ENCODE results near the gene XRCC2.
"Not testable (repeated sequence)": the region's sequence is repeated elsewhere in the genome, so short reads cannot be mapped to it uniquely, and the experiment has no call there.

XRCC2 gene

DNA sequence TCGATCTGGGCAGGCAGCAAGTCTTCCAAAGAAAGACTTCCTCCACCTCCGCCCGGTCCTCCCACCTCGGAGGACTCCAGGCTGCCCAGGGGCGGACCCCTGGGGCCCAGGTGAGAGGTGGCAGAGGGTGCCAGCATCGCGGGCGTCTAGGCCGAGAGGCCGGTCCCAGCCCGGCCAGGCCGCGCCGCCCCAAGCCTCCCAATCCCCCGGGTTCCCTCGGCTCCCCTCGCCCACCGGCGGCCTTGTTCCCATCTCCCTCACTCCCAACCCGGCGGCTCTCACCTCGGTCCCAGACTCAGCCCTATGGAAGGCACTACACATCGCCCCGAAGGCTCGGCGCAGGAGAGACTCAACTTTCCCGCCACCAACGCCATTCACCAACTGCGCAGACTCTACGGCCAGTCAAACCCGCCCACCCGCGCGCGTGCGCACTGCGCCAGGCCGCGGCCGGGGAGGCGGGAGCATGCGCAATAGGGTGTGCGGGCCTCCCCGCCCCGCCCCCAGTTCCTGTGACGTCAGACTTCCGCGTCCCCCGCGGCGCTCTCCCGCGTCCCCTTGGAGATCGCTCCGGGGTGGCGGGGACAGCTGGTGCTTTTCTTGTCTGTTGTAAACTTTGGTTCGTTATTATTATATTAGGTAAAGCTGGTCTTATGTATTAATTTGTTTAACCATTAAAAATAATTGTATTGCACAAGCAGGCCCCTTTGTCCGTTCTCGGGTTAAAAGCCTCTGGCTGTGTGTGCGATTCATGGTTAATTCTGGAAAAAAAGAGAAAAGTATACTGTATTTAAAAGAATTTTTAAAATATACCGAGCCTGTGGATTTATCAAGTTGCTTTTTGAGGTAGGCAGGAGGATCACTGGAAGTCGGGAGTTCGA lies at the start of gene XRCC2:
XRCC2 (minus strand) TSS at position 383 of the 878 bp plus-strand sequence; CDS start at position 321, 62 bp downstream.
- DNase-seq, result peak; percentile 95

DNA sequence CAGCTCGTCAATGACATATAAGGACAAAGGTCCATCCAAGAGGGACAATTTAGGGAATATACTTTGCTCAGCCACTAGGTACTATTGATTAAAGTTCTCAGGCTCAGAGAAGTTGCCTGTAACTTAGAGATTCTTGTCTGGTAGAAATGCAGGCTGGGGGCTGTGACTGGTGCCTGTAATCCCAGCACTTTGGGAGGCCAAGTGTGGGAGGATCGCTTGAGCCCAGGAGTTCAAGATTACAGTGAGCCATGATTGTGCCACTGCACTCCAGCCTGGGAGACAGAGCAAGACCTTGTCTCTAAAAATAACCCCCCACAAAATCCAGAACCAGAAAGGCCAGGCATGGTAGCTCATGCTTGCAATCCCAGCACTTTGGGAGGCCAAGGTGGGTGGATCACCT lies 47.4 kb upstream of the XRCC2 start:
- no peak for DNase-seq

- DNase-seq, result not testable (repeated sequence)
Measured at GRCh38 chr7:152712412-152713042, 36.6 kb upstream of the XRCC2 start.

- no peak for DNase-seq
Measured at GRCh38 chr7:152711444-152711944, 35.6 kb upstream of the XRCC2 start.

DNA sequence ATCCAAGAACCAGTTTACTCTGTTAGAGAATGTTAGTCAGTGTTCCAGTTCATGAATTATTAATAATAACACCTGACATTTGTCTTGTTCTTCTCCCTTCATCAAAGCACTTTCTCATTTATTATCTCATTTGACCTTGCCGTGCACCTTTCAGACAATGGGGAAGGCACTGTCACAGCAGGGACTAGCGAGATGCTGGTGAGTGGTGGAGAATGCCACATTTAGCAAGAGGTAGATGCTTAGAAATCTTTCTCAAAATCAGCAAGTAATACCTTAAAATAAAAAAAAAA lies 34.2 kb upstream of the XRCC2 start:
- no peak for DNase-seq

DNA sequence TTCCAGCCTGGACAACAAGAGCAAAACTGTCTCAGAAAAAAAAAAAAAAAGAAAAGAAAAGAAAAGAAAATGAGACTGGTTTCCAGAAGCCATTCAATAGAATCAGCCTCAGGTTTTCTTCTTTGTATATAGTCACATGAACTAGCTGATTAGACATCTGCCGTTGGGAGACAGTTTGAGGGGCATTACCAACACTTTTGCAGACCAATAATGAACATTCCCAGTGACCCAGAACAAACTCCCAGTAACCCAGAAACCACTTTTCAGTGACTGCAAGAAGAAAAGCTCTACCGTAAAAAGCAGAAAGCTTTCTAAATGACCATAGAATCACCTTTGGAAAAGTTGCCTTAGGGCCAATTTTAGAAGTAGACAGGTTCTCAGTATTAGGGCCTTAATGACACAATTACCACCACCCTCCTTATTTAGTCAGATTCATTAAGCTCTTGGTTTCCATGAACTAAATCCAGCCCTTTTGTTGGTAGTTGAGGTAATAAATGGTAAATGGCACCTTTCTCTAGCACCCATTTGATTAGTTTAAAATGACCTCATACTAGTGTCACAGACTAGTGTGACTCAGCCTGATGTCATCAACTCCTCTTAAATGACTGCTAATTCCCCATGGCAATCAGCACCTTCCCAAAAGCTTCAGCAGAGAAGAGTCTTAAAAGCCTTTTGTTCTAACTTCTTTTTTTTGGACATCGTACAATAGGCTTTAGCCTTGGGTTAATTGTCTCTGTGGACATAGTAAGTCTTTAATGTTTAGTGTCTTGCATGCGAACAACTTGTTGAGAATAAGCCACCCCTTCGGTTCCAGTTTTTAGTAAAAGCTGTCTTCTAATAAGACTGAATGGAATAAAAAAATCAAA lies 33.6 kb upstream of the XRCC2 start:
- no peak for DNase-seq

DNA sequence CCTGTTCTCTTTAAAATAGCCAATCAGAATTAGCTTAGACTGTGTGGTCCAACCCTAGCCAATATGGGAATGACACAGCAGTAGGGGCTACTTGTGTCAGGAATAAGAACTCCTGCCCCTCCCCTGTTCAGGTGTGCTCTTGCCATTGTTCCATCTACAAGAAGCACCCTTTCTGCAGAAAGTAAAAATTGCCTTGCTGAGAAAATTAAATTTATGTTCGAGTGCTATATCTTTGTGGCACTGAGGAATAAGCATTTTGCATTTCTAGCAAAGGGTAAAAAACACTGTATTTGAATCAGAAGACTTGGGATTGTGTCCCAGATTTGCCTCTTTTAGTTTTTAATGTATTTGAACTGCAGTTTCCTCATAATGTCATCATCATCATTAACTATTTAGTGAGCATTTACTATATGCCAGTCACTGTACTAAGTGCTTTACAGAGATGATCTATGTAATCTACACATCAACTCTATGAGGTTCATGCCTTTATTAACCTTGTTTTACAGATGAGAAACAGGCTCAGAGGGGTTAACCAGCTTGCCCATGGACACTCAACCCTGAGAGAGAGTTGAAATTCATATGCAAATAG lies 28.9 kb upstream of the XRCC2 start:
- DNase-seq, result no peak

DNA sequence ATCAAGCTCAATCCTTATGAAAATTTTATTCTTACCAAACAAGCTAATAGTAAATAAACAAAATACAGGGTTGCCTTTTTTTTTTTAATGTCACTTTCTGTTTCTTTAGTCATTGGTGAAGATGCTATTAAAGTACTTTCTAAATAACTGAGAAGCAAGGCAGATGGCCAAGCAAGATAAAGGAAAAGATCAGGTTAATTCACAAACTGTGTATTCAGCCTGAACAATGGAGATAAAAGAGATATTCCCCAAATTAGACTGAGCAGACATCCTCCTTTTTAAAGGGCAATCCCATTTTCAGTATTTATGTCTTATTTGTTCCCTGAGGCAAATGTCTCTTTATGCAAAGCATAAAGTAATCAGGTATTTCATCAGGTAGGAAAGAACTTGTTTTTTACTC lies 23.1 kb upstream of the XRCC2 start:
- no peak for DNase-seq

DNA sequence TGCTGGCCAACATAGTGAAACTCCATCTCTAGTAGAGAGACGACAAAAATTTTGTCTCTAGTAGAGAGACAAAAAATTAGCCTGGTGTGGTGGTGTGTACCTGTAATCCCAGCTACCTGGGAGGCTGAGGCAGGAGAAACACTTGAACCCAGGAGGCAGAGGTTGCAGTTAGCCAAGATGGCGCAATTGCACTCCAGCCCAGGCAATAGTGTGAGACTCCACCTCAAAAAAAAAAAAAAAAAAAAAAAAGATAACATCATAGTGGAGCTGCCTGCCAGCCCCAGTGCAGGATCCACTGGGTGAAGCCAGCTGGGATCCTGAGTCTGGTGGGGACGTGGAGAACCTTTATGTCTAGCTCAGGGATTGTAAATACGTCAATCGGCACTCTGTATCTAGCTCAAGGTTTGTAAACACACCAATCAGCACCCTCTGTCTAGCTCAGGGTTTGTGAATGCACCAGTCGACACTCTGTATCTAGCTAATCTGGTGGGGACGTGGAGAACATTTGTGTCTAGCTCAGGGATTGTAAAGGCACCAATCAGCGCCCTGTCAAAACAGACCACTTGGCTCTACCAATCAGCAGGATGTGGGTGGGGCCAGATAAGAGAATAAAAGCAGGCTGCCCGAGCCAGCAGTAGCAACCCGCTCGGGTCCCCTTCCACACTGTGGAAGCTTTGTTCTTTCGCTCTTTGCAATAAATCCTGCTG lies 21.5 kb upstream of the XRCC2 start:
- not testable (repeated sequence) for DNase-seq

DNA sequence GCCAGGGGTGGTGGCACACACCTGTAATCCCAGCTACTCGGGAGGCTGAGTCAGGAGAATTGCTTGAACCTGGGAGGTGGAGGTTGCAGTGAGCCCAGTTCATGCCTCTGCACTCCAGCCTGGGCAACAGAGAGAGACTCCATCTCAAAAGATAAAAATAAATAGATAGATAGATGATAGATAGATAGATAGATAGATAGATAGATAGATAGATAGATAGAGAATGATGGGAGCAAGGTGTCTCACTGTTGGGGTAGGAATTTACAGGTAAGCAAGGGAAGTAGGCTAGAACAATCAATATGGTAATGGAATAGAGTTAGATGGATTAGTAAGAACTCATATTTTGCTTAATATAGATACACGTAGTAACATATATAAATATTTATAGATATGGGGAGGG lies 16.3 kb upstream of the XRCC2 start:
- DNase-seq, result not testable (repeated sequence)

GRCh38 chr7:152683297-152683696 lies 7.4 kb upstream of the XRCC2 start:
- DNase-seq, result no peak

- no peak for DNase-seq
Measured at GRCh38 chr7:152677808-152678670, 2.1 kb upstream of the XRCC2 start.

DNA sequence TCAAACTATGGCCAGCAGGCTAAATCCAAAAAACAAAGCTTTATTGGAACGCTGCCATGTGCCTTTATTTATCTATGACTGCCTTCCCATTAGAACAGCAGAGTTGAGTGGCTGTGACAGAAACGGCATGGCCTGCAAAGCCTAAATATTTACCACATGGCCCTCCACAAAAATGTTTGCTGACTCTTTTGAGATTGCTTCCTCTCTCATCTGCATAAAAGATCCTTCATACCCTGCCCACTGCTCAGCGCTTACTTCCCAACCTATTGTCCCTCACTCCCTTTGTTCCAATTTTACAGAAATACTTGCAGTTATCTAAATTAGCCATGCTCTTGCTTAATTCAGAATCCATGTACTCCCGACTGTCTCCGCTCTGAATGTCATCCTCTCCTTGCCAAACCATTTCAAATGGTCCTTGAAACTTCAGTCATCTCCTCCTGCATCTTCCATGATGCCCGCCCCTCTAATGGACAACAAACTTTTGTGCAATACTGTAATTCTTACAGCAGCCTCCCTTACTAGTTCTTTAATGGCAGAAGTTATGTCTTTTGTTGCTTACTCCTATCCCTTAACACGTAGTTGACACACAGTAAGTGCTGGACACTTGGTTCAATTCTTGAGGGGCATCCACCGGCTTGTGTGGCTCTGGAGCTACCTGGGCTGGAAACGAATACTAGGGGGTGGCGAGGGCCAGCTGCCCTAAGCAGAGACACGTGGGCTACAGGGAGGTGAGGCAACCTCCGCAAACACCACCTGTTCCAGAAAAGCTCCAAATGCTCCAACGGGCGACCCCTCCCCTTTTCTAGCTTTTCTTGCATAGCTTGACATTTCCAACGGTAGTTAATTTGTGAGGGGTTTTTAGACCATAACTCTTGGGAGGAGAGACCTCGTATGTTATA lies 832 bp downstream of the XRCC2 start:
- DNase-seq, result no peak

DNA sequence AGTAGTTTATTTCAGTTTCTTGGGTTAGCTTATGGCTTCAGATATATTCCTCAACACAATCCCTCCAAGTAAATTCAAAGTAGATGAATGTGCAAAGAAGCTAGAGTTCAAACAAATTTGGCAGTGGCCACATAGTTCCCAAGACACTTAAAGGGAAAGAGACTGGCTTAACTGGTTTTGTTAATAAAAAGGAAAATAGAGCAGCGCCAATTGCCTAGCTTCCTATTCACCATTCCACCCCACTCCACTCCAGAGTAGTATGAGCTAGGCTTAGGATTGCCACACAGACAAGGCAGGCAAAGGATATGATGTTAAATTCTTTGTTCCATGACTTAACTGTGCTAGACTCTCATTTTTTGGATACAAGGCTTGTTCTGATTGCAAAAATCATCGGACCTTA lies 2.0 kb downstream of the XRCC2 start:
- no peak for DNase-seq

DNA sequence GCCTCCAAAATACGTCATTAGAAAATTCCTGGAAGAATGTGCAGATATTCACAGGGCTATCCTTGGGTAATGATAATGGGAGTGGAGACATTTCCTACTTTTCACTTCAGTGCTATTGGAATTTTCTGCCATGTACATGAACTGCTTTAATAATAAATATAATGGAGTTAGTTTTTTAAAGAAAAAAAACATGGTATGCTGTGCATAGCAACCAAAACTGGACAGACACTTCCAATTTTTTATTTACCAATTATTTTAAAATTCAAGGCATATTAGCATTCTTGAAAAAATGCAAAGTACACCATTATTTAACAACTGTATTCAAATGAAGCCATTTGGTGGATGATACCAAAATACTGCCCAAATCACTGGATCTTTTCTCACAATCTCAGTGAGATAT lies 3.3 kb downstream of the XRCC2 start:
- DNase-seq, result no peak

DNA sequence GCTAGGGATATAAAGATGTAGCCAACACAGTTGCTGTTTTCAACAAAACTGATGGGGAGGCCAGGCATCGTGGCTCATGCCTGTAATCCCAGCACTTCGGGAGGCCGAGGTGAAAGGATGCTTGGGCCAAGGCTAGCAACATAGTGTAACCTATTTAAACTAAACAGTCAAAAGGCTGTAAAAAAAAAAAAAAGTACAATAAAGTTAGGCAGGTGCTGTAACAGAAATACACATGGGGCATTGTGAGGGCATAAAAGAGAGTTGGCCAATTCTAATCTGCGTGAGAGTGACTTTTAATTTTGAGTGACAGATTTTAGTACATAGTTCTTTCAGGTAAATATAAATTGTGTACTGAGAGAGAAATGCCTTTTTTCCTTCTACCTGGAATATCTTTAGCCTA lies 6.2 kb downstream of the XRCC2 start:
- DNase-seq, result no peak

GRCh38 chr7:152668975-152669374 lies 7.0 kb downstream of the XRCC2 start:
- DNase-seq, result no peak

DNA sequence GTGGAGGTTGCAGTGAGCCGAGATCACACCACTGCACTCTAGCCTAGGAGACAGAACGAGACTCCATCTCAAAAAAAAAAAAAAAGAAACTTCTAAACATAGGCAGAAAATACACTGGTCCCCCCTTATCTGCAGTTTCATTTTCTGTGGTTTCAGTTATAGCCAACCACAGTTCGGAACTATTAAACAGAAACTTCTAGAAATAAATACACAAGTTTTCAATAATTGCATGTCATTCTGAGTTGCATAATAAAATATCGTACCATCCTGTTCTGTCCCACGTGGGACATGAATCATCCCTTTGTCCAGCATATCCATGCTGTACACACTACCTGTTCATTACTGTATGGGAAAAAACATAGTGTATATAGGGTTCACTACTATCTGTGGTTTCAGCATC lies 8.0 kb downstream of the XRCC2 start:
- no peak for DNase-seq

GRCh38 chr7:152666078-152666477 lies 9.9 kb downstream of the XRCC2 start:
- no peak for DNase-seq

DNA sequence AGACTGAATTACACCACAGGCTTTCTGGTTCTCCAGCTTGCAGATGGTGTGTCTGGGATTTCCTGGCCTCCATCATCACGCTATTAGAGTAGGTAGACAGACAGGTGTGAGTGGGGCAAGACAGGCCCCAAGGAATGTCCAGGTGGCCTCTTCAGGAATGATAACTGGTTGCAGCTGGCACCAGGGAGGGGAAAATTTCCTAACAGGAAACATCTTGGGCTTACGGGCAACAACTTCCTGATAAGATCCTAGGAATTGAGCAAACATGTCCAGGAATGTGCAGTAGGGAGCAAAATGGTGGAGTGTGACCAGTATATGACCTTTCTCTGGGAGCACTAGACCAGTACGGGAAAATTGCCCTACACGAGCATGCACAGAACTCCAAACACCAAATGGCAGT lies 11.3 kb downstream of the XRCC2 start:
- no peak for DNase-seq
